Trophoblast cell (in vitro differentiated cells and primary cell): ENCODE measurements around the gene MLLT6.

Source experiments
- DNase-seq, 2 donors: peaks; one replicate each; pipeline ENCODE4 v3.0.0-alpha.2; 2016
- H2AFZ ChIP-seq: 2 replicates; pipeline ENCODE4 v1.6.1; 2013; ENCODE audit warnings: low read length, moderate library complexity, mild to moderate bottlenecking; ENCODE audit not compliant: insufficient read depth, poor library complexity
- H2AK5ac ChIP-seq: 2 replicates; pipeline ENCODE4 v1.6.1; 2013; ENCODE audit warnings: mild to moderate bottlenecking, low read length
- H2BK120ac ChIP-seq: 2 replicates; pipeline ENCODE4 v1.6.1; 2013; ENCODE audit warnings: low read length, mild to moderate bottlenecking, moderate library complexity; ENCODE audit not compliant: insufficient read depth, poor library complexity
- H2BK12ac ChIP-seq: 2 replicates; pipeline ENCODE4 v1.6.1; 2013; ENCODE audit warnings: mild to moderate bottlenecking, low read length, moderate library complexity
- H2BK5ac ChIP-seq: 2 replicates; pipeline ENCODE4 v1.6.1; 2013; ENCODE audit warnings: low read length, low read depth, moderate library complexity, mild to moderate bottlenecking; ENCODE audit not compliant: poor library complexity
- H3K14ac ChIP-seq: 2 replicates; pipeline ENCODE4 v1.6.1; 2013; ENCODE audit warnings: mild to moderate bottlenecking, low read length
- H3K18ac ChIP-seq: 2 replicates; pipeline ENCODE4 v1.6.1; 2013; ENCODE audit warnings: mild to moderate bottlenecking, low read length
- H3K23ac ChIP-seq: 2 replicates; pipeline ENCODE4 v1.6.1; 2013; ENCODE audit warnings: low read length
- H3K27ac ChIP-seq: 2 replicates; pipeline ENCODE4 v1.5.1; 2013; ENCODE audit warnings: low read depth, mild to moderate bottlenecking, inconsistent platforms, low read length, moderate library complexity
- H3K27me3 ChIP-seq: 2 replicates; pipeline ENCODE4 v1.6.1; 2013; ENCODE audit warnings: inconsistent platforms, mild to moderate bottlenecking, low read length, moderate library complexity; ENCODE audit not compliant: insufficient read depth
- H3K36me3 ChIP-seq, 2 experiments: 1 replicate in 1 of 2; 2 replicates in 1 of 2; pipeline ENCODE4 v1.6.1; 2013; ENCODE audit warnings: low read length in 2 of 2, mild to moderate bottlenecking in 2 of 2, moderate library complexity in 1 of 2; ENCODE audit not compliant: insufficient read depth in 2 of 2, control insufficient read depth in 1 of 2
- H3K4ac ChIP-seq: 2 replicates; pipeline ENCODE4 v1.6.1; 2013; ENCODE audit warnings: low read depth, mild to moderate bottlenecking, low read length, moderate library complexity
- H3K4me1 ChIP-seq, 2 experiments: 1 replicate in 1 of 2; 2 replicates in 1 of 2; pipeline ENCODE4 v1.6.1; 2013; ENCODE audit warnings: low read length in 2 of 2, mild to moderate bottlenecking in 2 of 2, moderate library complexity in 1 of 2; ENCODE audit not compliant: insufficient read depth in 2 of 2, control insufficient read depth in 1 of 2
- H3K4me2 ChIP-seq: 2 replicates; pipeline ENCODE4 v1.6.1; 2013; ENCODE audit warnings: inconsistent platforms, mild to moderate bottlenecking, low read length, moderate library complexity
- H3K4me3 ChIP-seq: 2 replicates; pipeline ENCODE4 v1.5.1; 2013; ENCODE audit warnings: mild to moderate bottlenecking, low read depth, low read length, inconsistent platforms
- H3K79me1 ChIP-seq: one replicate; pipeline ENCODE4 v1.6.1; 2013; ENCODE audit warnings: low read length
- H3K79me2 ChIP-seq: 2 replicates; pipeline ENCODE4 v1.6.1; 2013; ENCODE audit warnings: low read length, mild to moderate bottlenecking; ENCODE audit not compliant: control insufficient read depth, insufficient read depth, poor library complexity
- H3K9ac ChIP-seq: 2 replicates; pipeline ENCODE4 v1.6.1; 2013; ENCODE audit warnings: mild to moderate bottlenecking, low read length
- H3K9me3 ChIP-seq: 2 replicates; pipeline ENCODE4 v1.6.1; 2013; ENCODE audit warnings: low read depth, mild to moderate bottlenecking, control low read depth, inconsistent platforms, low read length; ENCODE audit not compliant: insufficient read depth
- H4K12ac ChIP-seq: 2 replicates; pipeline ENCODE4 v1.6.1; 2013; ENCODE audit warnings: low read depth, mild to moderate bottlenecking, low read length, moderate library complexity
- H4K8ac ChIP-seq: 2 replicates; pipeline ENCODE4 v1.6.1; 2013; ENCODE audit warnings: low read depth, mild to moderate bottlenecking, low read length, moderate library complexity
- H4K91ac ChIP-seq: one replicate; pipeline ENCODE4 v1.6.1; 2013; ENCODE audit warnings: low read depth, mild to moderate bottlenecking, low read length, moderate library complexity
- WGBS: extraction: QIAGEN DNeasy Blood & Tissue Kit; methylation state at CpG from one replicate; pipeline ENCODE4 v1.1.7; 2013; ENCODE audit warnings: missing lambda C conversion rate; ENCODE audit not compliant: insufficient read length, insufficient coverage; ENCODE audit errors: extremely low coverage; 5-methylcytosine and 5-hydroxymethylcytosine counted together

Gene MLLT6

DNA sequence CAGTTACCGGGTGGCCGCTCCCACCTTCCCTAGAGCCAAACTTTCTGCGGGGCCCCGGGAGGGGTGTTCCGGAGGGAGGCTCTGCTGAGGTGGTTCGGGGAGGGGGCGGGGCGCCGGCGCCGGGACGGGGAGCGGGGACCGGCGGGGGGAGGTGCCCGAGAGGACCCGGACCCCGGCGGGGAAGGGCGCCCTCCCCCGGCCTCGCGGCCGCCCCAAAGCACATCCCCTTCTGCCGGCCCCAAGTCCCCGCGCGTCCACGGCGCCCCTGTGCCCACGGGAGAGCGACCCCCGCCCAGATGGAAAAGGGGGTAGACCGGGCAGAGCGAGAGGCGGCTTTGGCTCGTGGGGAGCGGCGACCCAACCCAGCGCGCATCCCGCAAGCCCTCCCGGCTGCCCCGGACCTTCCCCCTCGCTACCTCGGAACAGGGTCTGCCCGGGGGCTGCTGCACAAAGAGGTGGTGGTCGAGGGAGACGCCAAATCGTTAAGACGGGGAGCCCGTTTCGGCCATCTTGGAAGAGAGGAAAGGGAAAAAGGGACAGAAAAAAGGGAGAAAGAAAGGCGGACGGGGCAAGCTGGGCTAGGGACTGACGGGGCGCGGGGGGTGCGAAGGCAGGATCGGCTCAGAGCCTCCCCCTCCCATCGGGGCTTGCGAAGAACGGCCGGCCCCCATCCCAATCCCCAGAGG is 42.5 kb downstream of the MLLT6 start:
- H2BK12ac ChIP-seq = peak overlapping the region; percentile 46
- peak overlapping the region; percentile 48 for H2AFZ ChIP-seq
- peak overlapping the region; percentile 90 for H2BK5ac ChIP-seq
- no CpG with 5 or more reads among the region's 64 CpGs for WGBS
- H2BK120ac ChIP-seq = peak overlapping the region; percentile 82
- peak overlapping the region; percentile 57 for H3K27ac ChIP-seq
- no peaks in the 10 kb centered on the region for H3K9me3 ChIP-seq
- no peaks in the 10 kb centered on the region for H3K27me3 ChIP-seq
- no peak overlapping the region for H3K23ac ChIP-seq
- peak overlapping the region; percentile 93 for H2AK5ac ChIP-seq
- H3K9ac ChIP-seq = peak overlapping the region; percentile 89
- no peak for DNase-seq
- H3K79me2 ChIP-seq = peaks cover 32% of the 10 kb centered on the region
- H3K36me3 ChIP-seq = peaks cover 4 to 5% of the 10 kb centered on the region in 2 experiments
- peak overlapping the region; percentile 98 for H4K91ac ChIP-seq
- H4K12ac ChIP-seq = peak overlapping the region; percentile 83
- H3K14ac ChIP-seq = peak overlapping the region; percentile 98
- H3K18ac ChIP-seq = peak overlapping the region; percentile 98
- H4K8ac ChIP-seq = peak overlapping the region; percentile 88
- H3K4me3 ChIP-seq = peak overlapping the region; percentile 94
- peaks cover 24% of the 10 kb centered on the region for H3K79me1 ChIP-seq
- peak overlapping the region; percentile 84 for H3K4me2 ChIP-seq
- peaks cover 13 to 22% of the 10 kb centered on the region in 2 experiments for H3K4me1 ChIP-seq
- H3K4ac ChIP-seq = peak overlapping the region; percentile 98

GRCh38 chr17:38748149-38748891 is 43.2 kb downstream of the MLLT6 start, which contains the start of gene PCGF2:
PCGF2 (minus strand) TSS chr17:38748336; CDS start chr17:38740402, 7,934 bp downstream.
- peak within 1 kb of the TSS; percentile 90 for H2BK5ac ChIP-seq
- peak within 1 kb of the TSS; percentile 46 for H2BK12ac ChIP-seq
- H2AK5ac ChIP-seq = peak within 1 kb of the TSS; percentile 93
- peak within 1 kb of the TSS; percentile 98 for H3K14ac ChIP-seq
- peak within 1 kb of the TSS; percentile 88 for H4K8ac ChIP-seq
- H3K79me1 ChIP-seq = peaks cover 30% of the 10 kb centered on the region
- WGBS = no CpG with 5 or more reads among the region's 47 CpGs
- peak within 1 kb of the TSS; percentile 94 for H3K4me3 ChIP-seq
- H2BK120ac ChIP-seq = peak within 1 kb of the TSS; percentile 82
- H2AFZ ChIP-seq = peak within 1 kb of the TSS; percentile 48
- peak within 1 kb of the TSS; percentile 98 for H4K91ac ChIP-seq
- H3K9ac ChIP-seq = peak within 1 kb of the TSS; percentile 89
- peak within 1 kb of the TSS; percentile 80 for H3K27ac ChIP-seq
- no peaks in the 10 kb centered on the region for H3K9me3 ChIP-seq
- peak; percentile 79 for DNase-seq
- H3K4me2 ChIP-seq = peak within 1 kb of the TSS; percentile 89
- no peaks in the 10 kb centered on the region for H3K27me3 ChIP-seq
- H4K12ac ChIP-seq = peak within 1 kb of the TSS; percentile 83
- H3K23ac ChIP-seq = no peak within 1 kb of the TSS
- H3K18ac ChIP-seq = peak within 1 kb of the TSS; percentile 98
- peaks cover 40% of the 10 kb centered on the region for H3K79me2 ChIP-seq
- H3K36me3 ChIP-seq = peaks cover 2 to 3% of the 10 kb centered on the region in 2 experiments
- peak within 1 kb of the TSS; percentile 98 for H3K4ac ChIP-seq
- H3K4me1 ChIP-seq = peaks cover 15 to 26% of the 10 kb centered on the region in 2 experiments

GRCh38 chr17:38748892-38749222 is 43.8 kb downstream of the MLLT6 start:
- peak overlapping the region; percentile 48 for H2BK120ac ChIP-seq
- H3K27ac ChIP-seq = peak overlapping the region; percentile 80
- peak overlapping the region; percentile 87 for H3K14ac ChIP-seq
- WGBS = no CpG with 5 or more reads among the region's 32 CpGs
- H3K4ac ChIP-seq = peak overlapping the region; percentile 50
- peak overlapping the region; percentile 61 for H4K12ac ChIP-seq
- H3K4me1 ChIP-seq = peaks cover 15 to 26% of the 10 kb centered on the region in 2 experiments
- no peak overlapping the region for H3K23ac ChIP-seq
- H3K79me2 ChIP-seq = peaks cover 39% of the 10 kb centered on the region
- no peak for DNase-seq
- H4K91ac ChIP-seq = peak overlapping the region; percentile 81
- H4K8ac ChIP-seq = peak overlapping the region; percentile 82
- peak overlapping the region; percentile 71 for H3K9ac ChIP-seq
- H2BK5ac ChIP-seq = no peak overlapping the region
- no peaks in the 10 kb centered on the region for H3K9me3 ChIP-seq
- H3K18ac ChIP-seq = peak overlapping the region; percentile 71
- H3K27me3 ChIP-seq = no peaks in the 10 kb centered on the region
- H2AK5ac ChIP-seq = peak overlapping the region; percentile 53
- peaks cover 2 to 6% of the 10 kb centered on the region in 2 experiments for H3K36me3 ChIP-seq
- peak overlapping the region; percentile 70 for H3K4me3 ChIP-seq
- H2BK12ac ChIP-seq = no peak overlapping the region
- peak overlapping the region; percentile 35 for H2AFZ ChIP-seq
- H3K79me1 ChIP-seq = peaks cover 30% of the 10 kb centered on the region
- H3K4me2 ChIP-seq = peak overlapping the region; percentile 89

GRCh38 chr17:38749223-38750043 is 44.4 kb downstream of the MLLT6 start:
- WGBS = no CpG with 5 or more reads among the region's 79 CpGs
- no peak overlapping the region for H3K23ac ChIP-seq
- peaks cover 15 to 24% of the 10 kb centered on the region in 2 experiments for H3K4me1 ChIP-seq
- H3K27me3 ChIP-seq = no peaks in the 10 kb centered on the region
- peak overlapping the region; percentile 81 for H4K91ac ChIP-seq
- H3K4ac ChIP-seq = peak overlapping the region; percentile 30
- peak overlapping the region; percentile 80 for H3K27ac ChIP-seq
- H3K9ac ChIP-seq = peak overlapping the region; percentile 71
- H3K36me3 ChIP-seq = peaks cover 7 to 8% of the 10 kb centered on the region in 2 experiments
- H4K12ac ChIP-seq = peak overlapping the region; percentile 64
- H3K9me3 ChIP-seq = no peaks in the 10 kb centered on the region
- peak overlapping the region; percentile 89 for H3K4me2 ChIP-seq
- peak overlapping the region; percentile 34 for H2AK5ac ChIP-seq
- H3K14ac ChIP-seq = peak overlapping the region; percentile 87
- H3K18ac ChIP-seq = peak overlapping the region; percentile 71
- peak overlapping the region; percentile 8 for H2BK12ac ChIP-seq
- peak overlapping the region; percentile 70 for H3K4me3 ChIP-seq
- peak; percentile 42 to 52 for DNase-seq
- peaks cover 30% of the 10 kb centered on the region for H3K79me1 ChIP-seq
- H2BK120ac ChIP-seq = peak overlapping the region; percentile 48
- H2BK5ac ChIP-seq = peak overlapping the region; percentile 23
- peaks cover 39% of the 10 kb centered on the region for H3K79me2 ChIP-seq
- peak overlapping the region; percentile 74 for H2AFZ ChIP-seq
- H4K8ac ChIP-seq = peak overlapping the region; percentile 82
